H1 (cell line): ENCODE results near the gene PPIH. TPM values are rescaled to one million over a fixed set of nuclear protein-coding genes. Genes with fewer than 3 reads are reported as not detected.

Experiments
- CTCF ChIA-PET: fragments of 300-600 bp; sonication (Branson Sonifier 250); formaldehyde crosslinking; loops from one replicate; lab custom pipeline; 2021; ENCODE audit not compliant: partially characterized antibody; lab: Charles Lee
- POLR2A ChIA-PET: fragments of 300-600 bp; sonication (Branson Sonifier 250); formaldehyde crosslinking; loops from one replicate; lab custom pipeline; 2021; ENCODE audit warnings: inconsistent platforms; ENCODE audit not compliant: partially characterized antibody; lab: Charles Lee
- DNase-seq, 2 experiments: peaks; one replicate each; pipeline versions ENCODE4 v3.0.0 to v3.0.0-alpha.2; 2010 to 2022; ENCODE audit warnings: low spot score in 2 of 2, low read depth in 1 of 2, mixed read lengths in 1 of 2
- FAIRE-seq: peaks from 2 replicates; lab custom pipeline; 2011; peaks lifted over from hg19 to GRCh38; lab: Jason Lieb, UNC
- H2AFZ ChIP-seq: 2 replicates; pipeline ENCODE4 v1.8.1; 2012; ENCODE audit warnings: low read length, inconsistent platforms
- H2AK5ac ChIP-seq: 2 replicates; pipeline ENCODE4 v1.6.1; 2013; ENCODE audit warnings: low read depth, low read length
- H2BK120ac ChIP-seq: replicated peaks from 2 replicates; pipeline ENCODE3; 2013; ENCODE audit warnings: low read depth, low read length, inconsistent platforms
- H2BK12ac ChIP-seq: 2 replicates; pipeline ENCODE4 v1.6.1; 2013; ENCODE audit warnings: low read depth, low read length
- H2BK15ac ChIP-seq: 2 replicates; pipeline ENCODE4 v1.6.1; 2013; ENCODE audit warnings: low read length
- H2BK20ac ChIP-seq: 2 replicates; pipeline ENCODE4 v1.6.1; 2013; ENCODE audit warnings: low read length
- H2BK5ac ChIP-seq: 2 replicates; pipeline ENCODE4 v1.6.1; 2013; ENCODE audit warnings: low read depth, low read length
- H3K14ac ChIP-seq: 2 replicates; pipeline ENCODE4 v1.6.1; 2013; ENCODE audit warnings: inconsistent platforms; ENCODE audit not compliant: insufficient read length
- H3K18ac ChIP-seq: 2 replicates; pipeline ENCODE4 v1.6.1; 2013; ENCODE audit warnings: low read length; ENCODE audit errors: extremely low read depth
- H3K23ac ChIP-seq: 2 replicates; pipeline ENCODE4 v1.6.1; 2013; ENCODE audit warnings: inconsistent platforms; ENCODE audit not compliant: insufficient read length
- H3K23me2 ChIP-seq: 2 replicates; pipeline ENCODE4 v1.6.1; 2013; ENCODE audit warnings: low read depth, low read length
- H3K27ac ChIP-seq: 2 replicates; pipeline ENCODE4 v1.6.1; 2011; ENCODE audit warnings: low read depth, low read length, inconsistent platforms
- H3K27me3 ChIP-seq, 4 experiments: replicated peaks in 1 of 4; 1 replicate in 1 of 4; 2 replicates in 3 of 4; pipeline versions ENCODE4 v1.6.1 to v1.8.1; 2011 to 2013; ENCODE audit warnings: low read length in 3 of 4, mild to moderate bottlenecking in 3 of 4, inconsistent platforms in 2 of 4, mixed read lengths in 2 of 4, moderate library complexity in 1 of 4; ENCODE audit not compliant: control insufficient read depth in 3 of 4, insufficient read depth in 3 of 4; ENCODE audit errors: extremely low read depth in 1 of 4
- H3K36me3 ChIP-seq, 4 experiments: 2 replicates each; pipeline versions ENCODE4 v1.6.1 to v1.8.1; 2011 to 2013; ENCODE audit warnings: mild to moderate bottlenecking in 4 of 4, low read length in 3 of 4, moderate library complexity in 2 of 4, control low read depth in 1 of 4, inconsistent platforms in 1 of 4; ENCODE audit not compliant: insufficient read depth in 4 of 4, control insufficient read depth in 2 of 4
- H3K4ac ChIP-seq: replicated peaks from 2 replicates; pipeline ENCODE3; 2013; ENCODE audit warnings: low read length, low read depth, mixed read lengths, inconsistent platforms; ENCODE audit not compliant: insufficient read length
- H3K4me1 ChIP-seq, 4 experiments: replicated peaks in 1 of 4; 1 replicate in 1 of 4; 2 replicates in 3 of 4; pipeline versions ENCODE4 v1.6.1 to v1.8.1; 2011 to 2013; ENCODE audit warnings: low read length in 3 of 4, inconsistent platforms in 2 of 4, mixed read lengths in 1 of 4; ENCODE audit not compliant: insufficient read depth in 4 of 4, control insufficient read depth in 3 of 4
- H3K4me2 ChIP-seq, 2 experiments: 2 replicates each; pipeline versions ENCODE4 v1.6.1 to v1.8.1; 2011 to 2013; ENCODE audit warnings: low read depth in 2 of 2, low read length in 2 of 2, control low read depth in 1 of 2, inconsistent platforms in 1 of 2, mild to moderate bottlenecking in 1 of 2; ENCODE audit not compliant: insufficient read depth in 1 of 2
- H3K4me3 ChIP-seq, 4 experiments: fragments of 200-600, 300-600 bp in 1 of 4; sonication (generic), shearing (Covaris generic), sonication (Bioruptor Twin) in 1 of 4; 2 replicates each; pipeline versions ENCODE4 v1.5.1 to v1.8.1; 2011 to 2016; ENCODE audit warnings: low read length in 4 of 4, low read depth in 3 of 4, control low read depth in 2 of 4, inconsistent platforms in 2 of 4, mild to moderate bottlenecking in 2 of 4, mixed read lengths in 1 of 4, moderate library complexity in 1 of 4; ENCODE audit not compliant: insufficient read depth in 2 of 4; ENCODE audit errors: extremely low read depth in 1 of 4
- H3K56ac ChIP-seq: replicated peaks from 2 replicates; pipeline ENCODE3; 2013; ENCODE audit warnings: low read depth, mild to moderate bottlenecking, mixed read lengths, low read length, inconsistent platforms; ENCODE audit not compliant: insufficient read length
- H3K79me1 ChIP-seq: 2 replicates; pipeline ENCODE4 v1.6.1; 2013; ENCODE audit warnings: low read depth, low read length, control low read depth
- H3K79me2 ChIP-seq, 2 experiments: 2 replicates each; pipeline versions ENCODE4 v1.6.1 to v1.8.1; 2012 to 2013; ENCODE audit warnings: low read length in 2 of 2, mild to moderate bottlenecking in 2 of 2, inconsistent platforms in 1 of 2; ENCODE audit not compliant: insufficient read depth in 2 of 2, control insufficient read depth in 1 of 2
- H3K9ac ChIP-seq, 4 experiments: replicated peaks in 1 of 4; 1 replicate in 1 of 4; 2 replicates in 3 of 4; pipeline versions ENCODE4 v1.6.1 to v1.8.1; 2011 to 2013; ENCODE audit warnings: low read depth in 3 of 4, low read length in 3 of 4, control low read depth in 2 of 4, mild to moderate bottlenecking in 2 of 4, moderate library complexity in 2 of 4, inconsistent platforms in 1 of 4; ENCODE audit errors: extremely low read depth in 1 of 4
- H3K9me3 ChIP-seq, 2 experiments: 2 replicates each; pipeline versions ENCODE4 v1.6.1 to v1.8.1; 2012 to 2013; ENCODE audit warnings: mild to moderate bottlenecking in 2 of 2, moderate library complexity in 2 of 2, control low read depth in 1 of 2, inconsistent platforms in 1 of 2, low read depth in 1 of 2, low read length in 1 of 2, mixed read lengths in 1 of 2; ENCODE audit not compliant: insufficient read depth in 2 of 2
- H4K20me1 ChIP-seq, 2 experiments: replicated peaks in 1 of 2; 2 replicates each; pipeline versions ENCODE3 to v1.8.1; 2011 to 2013; ENCODE audit warnings: inconsistent platforms in 2 of 2, low read length in 2 of 2, mild to moderate bottlenecking in 1 of 2; ENCODE audit not compliant: insufficient read depth in 2 of 2, control insufficient read depth in 1 of 2
- H4K5ac ChIP-seq: 2 replicates; pipeline ENCODE4 v1.6.1; 2013; ENCODE audit warnings: low read length, low read depth, mixed read lengths, inconsistent platforms; ENCODE audit not compliant: insufficient read length
- H4K8ac ChIP-seq: 2 replicates; pipeline ENCODE4 v1.8.0; 2013; ENCODE audit warnings: mild to moderate bottlenecking, moderate library complexity, low read length, inconsistent platforms; ENCODE audit not compliant: insufficient read depth; ENCODE audit errors: extremely low read depth
- H4K91ac ChIP-seq: replicated peaks from 2 replicates; pipeline ENCODE3; 2013; ENCODE audit warnings: low read length, mixed read lengths, inconsistent platforms; ENCODE audit not compliant: insufficient read length
- CREB1 ChIP-seq: IDR thresholded peaks from 2 replicates; pipeline ENCODE4 v1.6.1; 2012; ENCODE audit warnings: inconsistent platforms
- EGR1 ChIP-seq: IDR thresholded peaks from 2 replicates; pipeline ENCODE4 v1.6.1; 2011; ENCODE audit warnings: low read depth, low read length, borderline replicate concordance
- RNF2 ChIP-seq: fragments of 200-900, 300-1000 bp; sonication (generic); IDR thresholded peaks from 2 replicates; pipeline ENCODE4 v1.7.1; 2016; ENCODE audit warnings: borderline replicate concordance, low read depth, mild to moderate bottlenecking, antibody characterized with exemption, low read length; ENCODE audit not compliant: poor library complexity, severe bottlenecking; ENCODE audit errors: missing control alignments
- TCF12 ChIP-seq: IDR thresholded peaks from 2 replicates; pipeline ENCODE4 v1.6.1; 2011; ENCODE audit warnings: low read depth, mild to moderate bottlenecking, low read length
- WGBS, 2 experiments: shearing (Covaris generic) in 1 of 2; methylation state at CpG; one replicate each; pipeline versions ENCODE4 v1.1.6 to v1.1.7; 2013 to 2015; ENCODE audit warnings: low lambda C conversion rate in 2 of 2, mixed read lengths in 2 of 2, inconsistent platforms in 1 of 2, low coverage in 1 of 2, missing lambda C conversion rate in 1 of 2; ENCODE audit not compliant: insufficient replicate concordance in 2 of 2, insufficient coverage in 1 of 2, insufficient read length in 1 of 2; ENCODE audit errors: extremely low coverage in 1 of 2, missing lambda C conversion rate in 1 of 2; 5-methylcytosine and 5-hydroxymethylcytosine counted together
- polyA plus RNA-seq, 7 experiments: library from polyadenylated mRNA; depleted of rRNA in 3 of 7; stranded (reverse) in 5 of 7; unstranded in 2 of 7; fragments of >200 nt in 5 of 7; fragments of 200-250 nt in 2 of 7; gene quantifications; 1 replicate in 5 of 7; 2 replicates in 1 of 7; 4 replicates in 1 of 7; pipeline versions ENCODE4 v1.2.1 to v1.2.3, GENCODE V29; 2011 to 2013; ENCODE audit warnings: missing spikeins in 2 of 7, mixed read lengths in 2 of 7
- total RNA-seq: library from RNA; stranded (reverse); fragmentation: NEBNext Ultra II Directional; extraction: Animal tissue kit (Norgen Biotek cat#: 25700); gene quantifications from 2 replicates; pipeline ENCODE4 v1.2.1, GENCODE V29; 2021

PPIH gene
- total and polyA plus RNA-seq, 2 of the 8 experiments (the other 6 are each of a cell fraction or from before 2014, with no cell fraction given): 78.1 to 91.5 TPM

DNA sequence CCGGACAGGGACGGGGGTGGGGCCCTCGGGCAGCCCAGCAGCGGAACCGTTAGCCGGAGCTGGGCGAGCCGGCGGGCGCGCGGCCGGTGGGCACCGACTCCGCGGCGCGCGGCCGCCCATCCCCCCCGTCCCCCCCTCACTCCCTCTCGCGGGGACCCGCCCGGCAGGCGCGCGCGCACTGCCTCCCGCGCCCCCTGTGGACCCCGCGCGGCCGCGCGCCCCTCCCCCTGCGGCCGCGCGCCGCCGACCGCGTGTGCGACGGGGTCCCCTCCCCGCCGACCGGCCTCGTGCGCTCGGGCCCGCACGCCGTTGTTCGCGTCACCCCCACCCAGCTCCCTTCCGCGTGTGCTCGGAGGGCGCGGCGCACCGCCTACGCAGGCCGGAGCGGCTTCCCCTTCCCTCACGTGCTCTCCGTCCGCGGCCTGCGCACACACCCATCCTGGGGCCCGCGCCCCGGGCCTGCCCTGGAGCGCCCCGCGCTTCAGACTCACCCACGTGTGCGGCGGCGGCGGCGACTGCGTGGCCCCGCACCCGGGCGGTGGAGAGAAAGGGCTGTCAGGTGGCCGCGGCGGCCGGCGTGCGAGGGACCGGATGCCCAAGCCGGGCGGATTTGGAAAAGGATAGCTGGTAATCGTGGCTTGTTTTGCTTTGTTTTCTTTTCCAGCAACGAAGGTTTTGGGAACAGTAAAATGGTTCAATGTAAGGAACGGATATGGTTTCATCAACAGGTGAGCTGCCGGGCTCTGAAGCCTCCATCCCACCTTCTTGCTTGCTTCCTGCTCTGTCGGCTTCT lies 24.7 kb downstream of the PPIH start:
- H3K4me3 ChIP-seq: peak overlapping the region; percentile 83 to 99 (median 88)
- H3K23me2 ChIP-seq: peaks cover 16% of the 10 kb centered on the region
- H3K18ac ChIP-seq: peak overlapping the region; percentile 79; the same call in 1 of the 2 replicates
- H2AK5ac ChIP-seq: no peak overlapping the region
- peak overlapping the region; percentile 42; the same call in 1 of the 2 replicates for H4K8ac ChIP-seq
- H2BK12ac ChIP-seq: no peak overlapping the region
- no peak overlapping the region for H2BK120ac ChIP-seq
- peaks cover 0 to 34% (median 10%) of the 10 kb centered on the region in 4 experiments; a peak in 6 of 8 replicates for H3K36me3 ChIP-seq
- H3K79me2 ChIP-seq: peaks cover 48 to 71% of the 10 kb centered on the region in 2 experiments
- H4K20me1 ChIP-seq: peaks cover 29 to 36% of the 10 kb centered on the region in 2 experiments
- no peak overlapping the region for H3K14ac ChIP-seq
- H4K91ac ChIP-seq: peak overlapping the region; percentile 91
- no peak overlapping the region for H2AFZ ChIP-seq
- no peaks in the 10 kb centered on the region; the same call in 1 of the 2 replicates for H3K79me1 ChIP-seq
- peak in 1 of 2 experiments; percentile 55 for DNase-seq
- no peak overlapping the region for H3K4ac ChIP-seq
- H2BK20ac ChIP-seq: no peak overlapping the region
- CTCF ChIA-PET: interaction anchor here (0.7 to 2.1 kb wide), 8 partner anchors 12 to 279 kb away, joined by 3 to 8 read pairs (median 3); no protein-coding TSS in a partner anchor
- H3K4me1 ChIP-seq: peaks cover 2 to 11% (median 4%) of the 10 kb centered on the region in 4 experiments; a peak in 6 of 7 replicates
- H3K9ac ChIP-seq: peak overlapping the region; percentile 85 to 94 (median 88)
- no peak for FAIRE-seq
- no peaks in the 10 kb centered on the region for H3K27me3 ChIP-seq
- POLR2A ChIA-PET: interaction anchor here (0.7 to 7.3 kb wide), 44 partner anchors 8 to 411 kb away, joined by 3 to 94 read pairs (median 5); partner anchors contain the start of genes C1orf50, CLDN19, P3H1 and PPCS
- peak overlapping the region; percentile 63; the same call in 1 of the 2 replicates for H2BK5ac ChIP-seq
- WGBS, 2 experiments: 1% methylated on average over 44 of the region's 103 CpGs; no CpG with 5 or more reads in 1 of the 2 experiments
- peak overlapping the region; percentile 59 for H4K5ac ChIP-seq
- no peak overlapping the region for H3K23ac ChIP-seq
- H3K56ac ChIP-seq: peak overlapping the region; percentile 39
- peak overlapping the region; percentile 84 to 99 for H3K4me2 ChIP-seq
- H3K9me3 ChIP-seq: no peaks in the 10 kb centered on the region
- peak overlapping the region; percentile 78; the same call in 1 of the 2 replicates for H3K27ac ChIP-seq
- no peak overlapping the region for H2BK15ac ChIP-seq
- TF ChIP-seq EGR1: peak; percentile 65; the same call in 1 of the 2 replicates
- no peak for TF ChIP-seq TCF12
- TF ChIP-seq RNF2: no peak
- peak; percentile 26; the same call in 1 of the 2 replicates for TF ChIP-seq CREB1
